Lung (tissue), 12 donors: ENCODE results near the gene TMEM223. TPM values are rescaled to one million over a fixed set of nuclear protein-coding genes. Genes with fewer than 3 reads are reported as not detected.

Experiments used
- ATAC-seq: fragments of 200-7000 bp; cut with Tn5 transposase; one replicate; pipeline ENCODE4 v1.9.1; 2020; ENCODE audit warnings: moderate number of reproducible peaks; ENCODE audit not compliant: insufficient read depth, low FRiP score
- DNase-seq, 3 donors: peaks; one replicate each; pipeline ENCODE4 v3.0.0-alpha.2; 2013 to 2017
- H3K27ac ChIP-seq, 2 donors: one replicate each; pipeline ENCODE4 v1.5.1; 2013; ENCODE audit warnings: mild to moderate bottlenecking in 2 of 2, moderate library complexity in 2 of 2, control low read depth in 1 of 2, inconsistent platforms in 1 of 2, low read depth in 1 of 2, low read length in 1 of 2
- H3K27me3 ChIP-seq, 3 donors: one replicate each; pipeline ENCODE4 v1.5.1; 2013; ENCODE audit warnings: low read length in 2 of 3; ENCODE audit not compliant: control insufficient read depth in 3 of 3, insufficient read depth in 3 of 3
- H3K36me3 ChIP-seq, 4 donors: one replicate each; pipeline ENCODE4 v1.5.1; 2013; ENCODE audit warnings: low read length in 4 of 4, mild to moderate bottlenecking in 1 of 4, moderate library complexity in 1 of 4; ENCODE audit not compliant: control insufficient read depth in 4 of 4, insufficient read depth in 4 of 4
- H3K4me1 ChIP-seq, 5 donors: one replicate each; pipeline ENCODE4 v1.5.1; 2013; ENCODE audit warnings: low read length in 5 of 5, mild to moderate bottlenecking in 2 of 5, moderate library complexity in 1 of 5; ENCODE audit not compliant: control insufficient read depth in 5 of 5, insufficient read depth in 5 of 5
- H3K4me3 ChIP-seq: one replicate; pipeline ENCODE4 v1.5.1; 2013; ENCODE audit warnings: mild to moderate bottlenecking, control low read depth, moderate library complexity
- H3K9ac ChIP-seq, 2 donors: one replicate each; pipeline ENCODE4 v1.5.1; 2013; ENCODE audit warnings: low read length in 2 of 2, control low read depth in 1 of 2; ENCODE audit not compliant: insufficient read depth in 1 of 2
- H3K9me3 ChIP-seq, 4 donors: one replicate each; pipeline ENCODE4 v1.5.1; 2013; ENCODE audit warnings: low read length in 3 of 4, mild to moderate bottlenecking in 1 of 4, moderate library complexity in 1 of 4; ENCODE audit not compliant: control insufficient read depth in 4 of 4, insufficient read depth in 3 of 4
- CTCF ChIP-seq: IDR thresholded peaks from 2 replicates; pipeline ENCODE4 v1.5.1; 2012; ENCODE audit warnings: mild to moderate bottlenecking; ENCODE audit errors: control extremely low read depth, extremely low read depth
- WGBS, 2 donors: extraction: QIAGEN DNeasy Blood & Tissue Kit; methylation state at CpG; one replicate each; pipeline ENCODE4 v1.1.7; 2013; 5-methylcytosine and 5-hydroxymethylcytosine counted together
- polyA plus RNA-seq, 2 donors: library from polyadenylated mRNA; stranded (reverse); fragments of 200-250 nt; gene quantifications; one replicate each; pipeline ENCODE4 v1.2.1, GENCODE V29; 2013
- total RNA-seq, 2 donors: library from RNA; depleted of rRNA in 1 of 2; stranded (reverse); fragments of >200 nt in 1 of 2; gene quantifications; one replicate each; pipeline ENCODE4 v1.2.1, GENCODE V29; 2014 to 2021
- donor health status: control.
- donor health status: control.
- donor health status: Bipolar disorder and iron deficiency.
- donor health status: healthy.
- donor health status: DM: yes; HTN: yes; CAD: no.

The TMEM223 gene
- total and polyA plus RNA-seq, 4 donors: 9.7 to 38.6 (median 18.7) TPM

GRCh38 chr11:62787005-62787759 lies 4.6 kb downstream of the TMEM223 start, which contains the start of gene TMEM179B:
TMEM179B (plus strand) TSS chr11:62787402; CDS start chr11:62787432, 30 bp downstream.
- peak within 1 kb of the TSS; percentile 53 for H3K4me3 ChIP-seq
- H3K36me3 ChIP-seq: peaks cover 0 to 22% (median 22%) of the 10 kb centered on the region in 4 donors
- H3K9ac ChIP-seq: peak within 1 kb of the TSS; percentile 42 to 69
- no peaks in the 10 kb centered on the region for H3K27me3 ChIP-seq
- TF ChIP-seq CTCF: peak; percentile 52
- H3K27ac ChIP-seq: peak within 1 kb of the TSS; percentile 93 to 98
- peaks cover 3 to 21% (median 8%) of the 10 kb centered on the region in 5 donors for H3K4me1 ChIP-seq
- peaks cover 0 to 2% (median 0%) of the 10 kb centered on the region in 4 donors for H3K9me3 ChIP-seq
- 0% methylated on average over 79 to 88 of the region's 88 CpGs for WGBS, 2 donors
- DNase-seq (peak; percentile 98 to 99 (median 99)), ATAC-seq (peak; percentile 86)

GRCh38 chr11:62786318-62787004 lies 5.3 kb downstream of the TMEM223 start:
- Histone ChIP-seq H3K27ac (peak overlapping the region; percentile 93 to 98), H3K36me3 (peaks cover 0 to 27% (median 23%) of the 10 kb centered on the region in 4 donors), H3K4me3 (peak overlapping the region; percentile 53), H3K9ac (peak overlapping the region in 1 of 2 donors; percentile 68), H3K4me1 (peaks cover 3 to 18% (median 7%) of the 10 kb centered on the region in 5 donors), H3K27me3 (no peaks in the 10 kb centered on the region), H3K9me3 (peaks cover 0 to 2% (median 0%) of the 10 kb centered on the region in 4 donors)
- TF ChIP-seq CTCF: peak; percentile 96
- ATAC-seq (peak; percentile 81), DNase-seq (peak; percentile 90 to 92 (median 91))
- 1 to 2% methylated on average over 45 to 51 of the region's 51 CpGs for WGBS, 2 donors

- H3K36me3 ChIP-seq: peaks cover 0 to 28% (median 21%) of the 10 kb centered on the region in 4 donors
- H3K9me3 ChIP-seq: peaks cover 0 to 2% (median 0%) of the 10 kb centered on the region in 4 donors
- H3K27ac ChIP-seq: no peak overlapping the region
- ATAC-seq: no peak
- no peak for DNase-seq
- H3K9ac ChIP-seq: no peak overlapping the region
- WGBS, 2 donors: 95 to 96% methylated on average over 7 of the region's 7 CpGs
- no peaks in the 10 kb centered on the region for H3K27me3 ChIP-seq
- H3K4me1 ChIP-seq: peaks cover 0 to 4% (median 3%) of the 10 kb centered on the region in 5 donors
- no peak overlapping the region for H3K4me3 ChIP-seq
- no peak for TF ChIP-seq CTCF
Measured at GRCh38 chr11:62782753-62783152, 9.1 kb downstream of the TMEM223 start.
